Measurements from ENCODE around the gene KIFBP. TPM values are rescaled to one million over a fixed set of nuclear protein-coding genes. Genes with fewer than 3 reads are reported as not detected.

The KIFBP gene
- total and polyA plus RNA-seq, 2 donors (not counting 3 experiments of a cell fraction or from before 2014, with no cell fraction given): 17.6 to 39.8 TPM

DNA sequence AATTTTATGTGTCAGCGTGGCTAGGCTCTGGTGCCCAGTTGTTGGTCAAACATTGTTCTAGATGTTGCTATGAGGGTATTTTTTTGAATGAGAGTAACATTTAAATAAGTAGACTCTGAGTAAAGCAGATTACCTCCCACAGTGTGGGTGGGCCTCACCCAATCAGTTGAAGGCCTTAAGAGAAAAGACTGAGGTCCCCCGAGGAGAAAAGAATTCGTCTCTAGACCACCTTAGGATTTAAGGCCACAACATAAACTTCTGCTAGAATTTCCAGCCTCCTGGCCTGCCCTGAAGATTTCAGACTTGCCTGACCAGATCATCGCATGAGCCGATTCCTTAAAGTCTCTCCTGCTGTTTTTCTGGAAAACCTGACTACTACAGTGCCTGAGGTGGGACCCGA lies 54.2 kb downstream of the KIFBP start:
- H3K9me3 ChIP-seq (replicated peaks; ENCODE audit: control insufficient read depth, insufficient read depth, low read length): no peaks in the 10 kb centered on the region
- H2AFZ ChIP-seq (ENCODE audit: low read depth, low read length): no peak overlapping the region
- H3K9me1 ChIP-seq (replicated peaks; ENCODE audit: control insufficient read depth, extremely low read depth, insufficient read depth, low read length): no peaks in the 10 kb centered on the region
- DNase-seq (ENCODE audit: low read depth, low spot score): no peak
- H4K20me1 ChIP-seq (replicated peaks; ENCODE audit: control insufficient read depth, extremely low read depth, insufficient read depth, low read length): no peaks in the 10 kb centered on the region
- POLR2A ChIA-PET: no interaction called here
- no peaks in the 10 kb centered on the region for H3K36me3 ChIP-seq (ENCODE audit: control insufficient read depth in 2 of 2, extremely low read depth in 1 of 2, insufficient read depth in 2 of 2, low read length in 2 of 2)
- CTCF ChIA-PET: no interaction called here
- H3K27ac ChIP-seq (ENCODE audit: insufficient read depth, low read depth, low read length): no peak overlapping the region
- dilution Hi-C loops (cut with MboI; ENCODE audit: extremely low pct_ligation_motif_present, low sequenced_read_pairs): no loop called here
- no TSS peak for BruUV-seq (replicated peaks)
- H3K4me2 ChIP-seq (ENCODE audit: insufficient read depth, low read length): no peak overlapping the region
- no peak overlapping the region for H3K9ac ChIP-seq (replicated peaks; ENCODE audit: extremely low read depth, insufficient read depth, low read length)
- H3K27me3 ChIP-seq (ENCODE audit: control insufficient read depth in 2 of 2, insufficient read depth in 2 of 2, low read length in 2 of 2): no peaks in the 10 kb centered on the region
- no peaks in the 10 kb centered on the region for H3K4me1 ChIP-seq (ENCODE audit: control insufficient read depth, extremely low read depth, insufficient read depth, low read length)
- H3K79me2 ChIP-seq (ENCODE audit: control insufficient read depth, insufficient read depth, low read length): no peaks in the 10 kb centered on the region
- intact Hi-C loops (cut with micrococcal nuclease): no loop called here
- TF ChIP-seq GATA2 (IDR thresholded peaks at IDR 0.05; ENCODE audit: insufficient read depth, insufficient read length, low read depth, low read length): no peak
- no peak for TF ChIP-seq EZH2 (IDR thresholded peaks at IDR 0.05; ENCODE audit: borderline replicate concordance, low read depth, low read length, severe bottlenecking)
- TF ChIP-seq, protein P1, sequence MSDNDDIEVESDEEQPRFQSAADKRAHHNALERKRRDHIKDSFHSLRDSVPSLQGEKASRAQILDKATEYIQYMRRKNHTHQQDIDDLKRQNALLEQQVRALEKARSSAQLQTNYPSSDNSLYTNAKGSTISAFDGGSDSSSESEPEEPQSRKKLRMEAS (IDR thresholded peaks at IDR 0.05; ENCODE audit: insufficient read depth, insufficient read length): no peak
- no peak for TF ChIP-seq POLR2AphosphoS5 (IDR thresholded peaks at IDR 0.05; ENCODE audit: insufficient read depth, low read depth, low read length)
- no peak for TF ChIP-seq POLR2A (IDR thresholded peaks at IDR 0.05; ENCODE audit: low read depth, low read length)
- no peak for TF ChIP-seq JUN (IDR thresholded peaks at IDR 0.05; ENCODE audit: borderline replicate concordance, insufficient read depth, insufficient read length, low read depth)
- TF ChIP-seq CTCF (IDR thresholded peaks at IDR 0.05; ENCODE audit: extremely low read depth in 1 of 2, insufficient read depth in 1 of 2, low read depth in 1 of 2, low read length in 2 of 2): no peak
- TF ChIP-seq FOS (IDR thresholded peaks at IDR 0.05; ENCODE audit: borderline replicate concordance, insufficient read depth, low read length): no peak
- no peak for TF ChIP-seq MYC (IDR thresholded peaks at IDR 0.05; ENCODE audit: low read depth, low read length)
- no peak for FAIRE-seq
- no peak overlapping the region for H3K4me3 ChIP-seq (replicated peaks in 1 of 3; ENCODE audit: insufficient read depth in 1 of 3, low read depth in 1 of 3, low read length in 3 of 3)

All from endothelial cell of umbilical vein (primary cell).